GM18951 (cell line): ENCODE measurements around the gene SLU7.
A peak's percentile ranks its signal among the peaks of the same experiment; 100 is the strongest.

Experiments
- POLR2A ChIP-seq: IDR thresholded peaks from 4 replicates; pipeline ENCODE4 v1.6.1; 2011; ENCODE audit warnings: mild to moderate bottlenecking; ENCODE audit not compliant: insufficient read length, insufficient read depth; ENCODE audit errors: extremely low read depth
- in situ Hi-C: fragments of 300-500 bp; cut with MboI; formaldehyde crosslinking; loops from one replicate; pipeline ENCODE4 v1.12.0; 2022; ENCODE audit warnings: low sequenced_read_pairs, mixed read lengths, inconsistent platforms; ENCODE audit not compliant: unreplicated experiment

SLU7 gene

DNA sequence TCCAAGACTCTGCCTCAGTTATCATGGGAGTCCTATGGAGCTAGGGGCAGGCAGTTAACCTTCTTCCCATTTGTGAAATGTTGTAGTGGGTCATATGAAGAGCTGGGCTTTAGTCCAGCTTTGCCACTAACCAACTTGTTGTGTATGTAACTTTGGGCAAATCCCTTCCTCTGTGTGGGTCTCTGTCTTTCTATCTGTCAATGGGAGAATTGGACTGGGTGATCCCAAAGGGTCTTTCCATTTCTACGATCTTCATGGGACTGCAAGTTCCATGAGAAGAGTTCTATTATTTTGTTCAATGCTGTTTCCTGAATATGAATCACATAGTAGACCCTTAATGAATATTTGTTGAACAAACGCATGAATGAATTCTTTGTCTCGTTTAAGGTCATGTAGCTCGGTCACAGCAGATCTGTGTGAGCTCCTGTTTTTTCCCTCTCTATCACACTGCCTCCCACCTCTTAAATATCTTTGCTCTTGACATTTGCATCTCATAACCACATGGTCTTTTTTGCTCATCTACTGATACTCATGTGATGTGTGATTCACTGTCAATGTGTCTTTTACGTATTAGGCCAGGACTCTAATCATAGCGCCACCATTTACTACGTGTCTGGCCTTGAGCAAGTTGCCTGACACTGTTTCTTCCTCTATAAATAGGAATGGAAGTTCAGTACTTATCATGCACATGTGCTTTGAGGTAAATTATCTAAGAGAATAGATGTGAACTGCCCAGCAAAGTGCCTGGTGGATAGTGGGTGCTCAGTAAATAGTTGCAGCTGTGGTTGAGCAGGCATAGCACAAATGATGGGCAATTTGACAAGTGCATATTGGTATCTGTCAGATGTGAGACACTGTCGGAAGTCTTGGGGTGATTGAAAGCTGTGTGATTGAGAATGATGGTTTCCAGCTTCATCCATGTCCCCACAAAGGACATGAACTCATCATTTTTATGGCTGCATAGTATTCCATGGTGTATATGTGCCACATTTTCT is 40.2 kb upstream of the SLU7 start:
- TF ChIP-seq POLR2A, result peak; percentile 46
- in situ Hi-C loops, result no loop called here

- no peak for TF ChIP-seq POLR2A
- in situ Hi-C loops, result no loop called here
These were observed 38.4 kb upstream of the SLU7 start for GRCh38 chr5:160457252-160457651.

DNA sequence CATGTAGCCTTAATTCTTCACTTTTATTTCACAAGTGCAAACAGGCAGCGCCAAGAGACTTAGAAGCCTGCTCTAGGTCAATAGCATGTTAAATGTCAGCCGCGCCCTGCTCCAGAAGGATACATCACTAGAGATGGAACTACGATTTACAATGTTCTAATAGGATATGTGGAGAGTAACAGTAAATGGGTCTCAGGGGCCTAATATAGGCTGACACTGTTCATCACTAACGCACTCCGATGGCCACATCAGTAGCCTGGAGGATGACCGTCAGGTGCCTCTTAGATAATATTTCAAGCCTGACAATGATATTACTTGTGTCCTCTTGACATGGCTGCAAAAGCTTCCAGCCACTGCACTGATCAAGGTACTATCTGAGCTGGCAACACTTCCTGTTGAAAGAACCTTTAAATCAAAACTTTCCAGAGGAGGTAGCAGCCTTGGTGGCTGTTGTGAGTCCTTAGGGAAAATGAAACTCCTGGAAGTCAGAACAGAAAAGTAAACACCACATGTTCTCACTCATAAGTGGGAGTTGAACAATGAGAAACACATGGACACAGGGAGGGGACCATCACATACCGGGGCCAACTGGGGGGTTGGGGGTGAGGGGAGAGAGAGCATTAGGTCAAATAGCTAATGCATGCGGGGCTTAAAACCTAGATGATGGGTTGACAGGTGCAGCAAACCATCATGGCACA is 37.7 kb upstream of the SLU7 start:
- no peak for TF ChIP-seq POLR2A
- in situ Hi-C loops, result no loop called here

DNA sequence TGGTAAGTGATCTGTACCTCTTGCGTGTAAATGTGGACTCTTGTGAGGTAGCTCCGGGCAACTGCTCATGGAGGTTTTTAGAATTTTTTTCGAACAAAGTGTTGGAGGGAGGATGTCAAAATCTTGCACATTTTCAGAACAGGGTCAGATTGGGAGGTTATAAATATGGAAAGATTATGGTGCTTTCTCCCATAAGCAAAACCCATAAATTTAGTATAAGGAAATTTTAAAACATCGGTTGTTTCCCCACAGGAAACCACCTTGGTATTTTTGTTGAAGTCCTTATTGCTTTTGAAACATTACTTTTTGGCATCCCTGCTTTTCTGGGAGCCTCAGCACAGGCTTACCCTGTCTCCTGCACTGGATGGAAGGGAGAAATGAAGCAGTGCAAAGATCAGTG is 36.7 kb upstream of the SLU7 start:
- no peak for TF ChIP-seq POLR2A
- in situ Hi-C loops, result no loop called here

DNA sequence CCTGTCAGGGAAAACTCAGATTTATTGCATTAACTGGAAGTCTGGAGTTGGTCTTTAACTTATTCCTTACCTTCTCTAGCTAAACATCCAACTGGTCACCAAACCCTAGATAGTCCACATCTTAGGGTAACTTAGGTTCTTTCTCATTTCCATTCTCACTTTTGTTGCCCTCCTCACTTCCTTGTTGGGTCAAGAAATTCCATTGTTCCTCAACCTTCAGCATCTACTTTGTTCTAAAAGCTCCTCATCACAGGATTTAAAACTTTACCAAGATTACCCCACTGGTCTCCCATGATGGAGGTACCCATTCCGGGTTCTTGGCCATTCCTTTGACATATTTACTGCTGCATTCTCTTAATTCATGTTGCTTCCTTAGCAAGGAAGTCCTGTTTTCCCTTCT is 34.9 kb upstream of the SLU7 start:
- in situ Hi-C loops, result no loop called here
- TF ChIP-seq POLR2A, result no peak

DNA sequence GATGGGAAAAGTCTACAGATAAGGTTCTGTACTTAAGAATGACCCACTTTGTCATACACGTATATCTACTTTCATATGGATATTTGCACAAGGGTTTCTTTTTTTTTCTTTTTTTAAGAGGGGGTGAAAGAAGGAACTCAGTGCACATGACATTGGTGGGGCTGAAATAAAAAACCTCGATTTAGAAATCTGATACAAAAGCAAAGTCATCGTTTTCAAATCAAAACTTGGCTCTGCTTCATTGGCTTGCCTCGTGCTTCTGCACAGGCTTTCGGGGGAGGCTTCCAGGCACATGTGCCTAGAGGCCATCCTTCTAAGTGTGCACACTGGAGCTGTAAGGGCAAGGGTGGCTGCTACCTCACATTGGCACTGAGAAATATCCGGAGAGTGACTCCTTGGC is 33.9 kb upstream of the SLU7 start:
- in situ Hi-C loops, result no loop called here
- no peak for TF ChIP-seq POLR2A

GRCh38 chr5:160452036-160452435 is 33.2 kb upstream of the SLU7 start:
- TF ChIP-seq POLR2A, result no peak
- in situ Hi-C loops, result no loop called here

GRCh38 chr5:160451281-160451680 is 32.4 kb upstream of the SLU7 start:
- no peak for TF ChIP-seq POLR2A
- in situ Hi-C loops, result no loop called here

GRCh38 chr5:160450164-160450932 is 31.5 kb upstream of the SLU7 start:
- no peak for TF ChIP-seq POLR2A
- in situ Hi-C loops, result no loop called here

DNA sequence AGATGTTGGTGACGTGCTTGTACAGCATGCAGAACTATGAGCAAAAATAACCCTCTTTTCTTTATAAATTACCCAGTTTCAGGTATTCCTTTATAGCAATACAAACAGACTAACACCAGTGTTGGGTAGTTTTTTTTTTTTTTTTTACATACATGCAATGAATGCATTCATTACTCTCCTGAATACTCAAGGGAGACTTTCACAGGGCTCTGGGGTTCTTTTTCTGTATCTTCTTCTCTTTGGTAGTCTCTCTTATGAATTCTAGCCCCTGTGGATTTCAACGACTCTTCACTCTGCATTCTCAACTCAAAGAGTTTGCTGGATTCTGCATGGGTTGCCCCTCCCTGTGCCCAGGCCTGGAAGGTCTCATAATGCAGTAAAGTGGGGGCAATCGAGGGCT is 30.6 kb upstream of the SLU7 start:
- TF ChIP-seq POLR2A, result no peak
- in situ Hi-C loops, result no loop called here

DNA sequence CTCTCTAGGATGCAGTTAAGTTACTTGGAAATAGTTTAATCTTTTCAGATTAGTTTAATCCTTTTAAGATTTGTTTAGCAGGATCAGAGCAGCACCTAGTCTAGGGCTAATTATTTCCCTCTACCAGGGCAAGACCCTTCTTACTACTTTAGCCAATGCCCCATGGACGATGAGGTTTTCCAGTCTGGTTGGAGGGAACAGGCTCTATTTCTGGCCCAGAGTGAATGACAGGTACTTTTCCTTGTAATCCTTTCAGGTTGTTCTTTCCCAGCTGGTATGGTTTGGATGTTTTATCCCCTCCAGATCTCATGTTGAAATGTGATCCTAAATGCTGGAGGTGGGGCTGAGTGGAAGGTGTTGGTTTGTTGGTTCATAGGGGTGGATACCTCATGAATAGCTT is 30.0 kb upstream of the SLU7 start:
- TF ChIP-seq POLR2A, result no peak
- in situ Hi-C loops, result no loop called here

GRCh38 chr5:160445751-160446150 is 26.9 kb upstream of the SLU7 start:
- TF ChIP-seq POLR2A, result no peak
- in situ Hi-C loops, result no loop called here

DNA sequence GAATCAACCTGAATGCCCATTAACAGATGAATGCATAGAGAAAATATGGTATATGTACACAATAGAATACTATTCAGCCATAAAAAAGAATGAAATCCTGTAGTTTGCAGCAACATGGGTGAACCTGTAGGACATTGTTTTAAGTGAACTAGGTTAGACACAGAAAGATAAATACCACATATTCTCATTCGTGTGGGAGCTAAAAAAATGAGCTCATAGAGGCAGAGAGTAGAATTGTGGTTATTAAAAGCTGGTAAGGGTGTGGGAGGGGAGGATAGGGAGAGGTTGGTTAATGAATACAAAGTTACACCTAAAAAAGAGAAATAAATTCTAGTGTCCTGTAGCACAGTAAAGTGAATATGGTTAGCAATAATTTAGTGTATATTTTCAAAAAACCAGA is 26.3 kb upstream of the SLU7 start:
- no peak for TF ChIP-seq POLR2A
- in situ Hi-C loops, result no loop called here

DNA sequence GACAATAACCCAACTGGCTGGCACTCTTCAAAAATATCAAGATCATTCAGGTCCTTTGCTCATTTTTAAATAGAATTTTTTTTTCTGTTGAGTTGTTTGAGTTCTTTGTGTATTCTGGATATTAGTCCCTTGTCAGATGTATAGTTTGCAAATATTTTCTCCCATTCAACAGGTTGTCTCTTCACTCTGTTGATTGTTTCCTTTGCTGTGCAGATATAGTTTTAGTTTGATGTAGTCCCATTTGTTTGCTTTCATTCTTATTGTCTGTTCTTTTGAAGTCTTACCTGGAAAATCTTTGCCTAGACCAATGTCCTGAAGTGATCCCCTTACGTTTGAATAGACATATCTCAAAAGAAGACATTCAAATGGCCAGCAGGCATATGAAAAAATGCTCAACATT is 25.5 kb upstream of the SLU7 start:
- no peak for TF ChIP-seq POLR2A
- in situ Hi-C loops, result no loop called here
